ENCODE data around the gene CPLANE2. TPM values are rescaled to one million over a fixed set of nuclear protein-coding genes. Genes with fewer than 3 reads are reported as not detected.

The CPLANE2 gene
- total RNA-seq, 1 experiment from 2014 or later = 5.5 TPM

GRCh38 chr1:16235347-16235746 is 1.6 kb downstream of the CPLANE2 start:
- H3K9me3 ChIP-seq (ENCODE audit: low read depth, low read length, poor library complexity, severe bottlenecking) = no peaks in the 10 kb centered on the region
- BruUV-seq (replicated peaks) = no TSS peak
- no peak for TF ChIP-seq CTCF (conservative IDR thresholded peaks at IDR 0.05; ENCODE audit: low read depth, low read length)
- no peak for TF ChIP-seq EZH2 (IDR thresholded peaks at IDR 0.05; ENCODE audit: borderline replicate concordance, low read depth, low read length, poor library complexity, severe bottlenecking)
- intact Hi-C loops (cut with micrococcal nuclease; ENCODE audit: unreplicated experiment) = no loop called here
- no peaks in the 10 kb centered on the region for H3K27me3 ChIP-seq (replicated peaks; ENCODE audit: insufficient read depth, low read depth, low read length, poor library complexity)
- H3K4me3 ChIP-seq (ENCODE audit: low read depth, low read length, poor library complexity, severe bottlenecking) = no peak overlapping the region
- H3K4me1 ChIP-seq (ENCODE audit: insufficient read depth, low read length, poor library complexity, severe bottlenecking) = peaks cover 12% of the 10 kb centered on the region
- ChIA-PET POLR2A (ENCODE audit: low non-redundant PET) (no interaction called here), CTCF (no interaction called here)
- DNase-seq (ENCODE audit: low spot score) = no peak
- H3K27ac ChIP-seq (ENCODE audit: low read depth, low read length, poor library complexity, severe bottlenecking) = no peak overlapping the region
- no peaks in the 10 kb centered on the region for H3K36me3 ChIP-seq (ENCODE audit: insufficient read depth, low read length, poor library complexity, severe bottlenecking)

GRCh38 chr1:16233431-16233830 is 3.6 kb downstream of the CPLANE2 start:
- CTCF ChIA-PET = no interaction called here
- DNase-seq (ENCODE audit: low spot score) = no peak
- Histone ChIP-seq H3K27ac (ENCODE audit: low read depth, low read length, poor library complexity, severe bottlenecking) (no peak overlapping the region), H3K9me3 (ENCODE audit: low read depth, low read length, poor library complexity, severe bottlenecking) (no peaks in the 10 kb centered on the region), H3K27me3 (replicated peaks; ENCODE audit: insufficient read depth, low read depth, low read length, poor library complexity) (no peaks in the 10 kb centered on the region), H3K36me3 (ENCODE audit: insufficient read depth, low read length, poor library complexity, severe bottlenecking) (no peaks in the 10 kb centered on the region), H3K4me1 (ENCODE audit: insufficient read depth, low read length, poor library complexity, severe bottlenecking) (peaks cover 12% of the 10 kb centered on the region), H3K4me3 (ENCODE audit: low read depth, low read length, poor library complexity, severe bottlenecking) (no peak overlapping the region)
- intact Hi-C loops (cut with micrococcal nuclease; ENCODE audit: unreplicated experiment) = no loop called here
- POLR2A ChIA-PET (ENCODE audit: low non-redundant PET) = no interaction called here
- TF ChIP-seq EZH2 (IDR thresholded peaks at IDR 0.05; ENCODE audit: borderline replicate concordance, low read depth, low read length, poor library complexity, severe bottlenecking) = no peak
- TF ChIP-seq CTCF (conservative IDR thresholded peaks at IDR 0.05; ENCODE audit: low read depth, low read length) = no peak
- BruUV-seq (replicated peaks) = no TSS peak

- BruUV-seq (replicated peaks) = no TSS peak
- Histone ChIP-seq H3K9me3 (ENCODE audit: low read depth, low read length, poor library complexity, severe bottlenecking) (no peaks in the 10 kb centered on the region), H3K36me3 (ENCODE audit: insufficient read depth, low read length, poor library complexity, severe bottlenecking) (no peaks in the 10 kb centered on the region), H3K27ac (ENCODE audit: low read depth, low read length, poor library complexity, severe bottlenecking) (no peak overlapping the region), H3K4me1 (ENCODE audit: insufficient read depth, low read length, poor library complexity, severe bottlenecking) (peaks cover 8% of the 10 kb centered on the region), H3K4me3 (ENCODE audit: low read depth, low read length, poor library complexity, severe bottlenecking) (no peak overlapping the region), H3K27me3 (replicated peaks; ENCODE audit: insufficient read depth, low read depth, low read length, poor library complexity) (no peaks in the 10 kb centered on the region)
- no peak for TF ChIP-seq CTCF (conservative IDR thresholded peaks at IDR 0.05; ENCODE audit: low read depth, low read length)
- TF ChIP-seq EZH2 (IDR thresholded peaks at IDR 0.05; ENCODE audit: borderline replicate concordance, low read depth, low read length, poor library complexity, severe bottlenecking) = no peak
- no peak for DNase-seq (ENCODE audit: low spot score)
- intact Hi-C loops (cut with micrococcal nuclease; ENCODE audit: unreplicated experiment) = no loop called here
- POLR2A ChIA-PET (ENCODE audit: low non-redundant PET) = no interaction called here
- CTCF ChIA-PET = no interaction called here
Observed at GRCh38 chr1:16232316-16232710, 4.7 kb downstream of the CPLANE2 start.

Data from A673 (cell line).